Stimulated activated CD4-positive, alpha-beta T cell treated with anti-CD3 and anti-CD28 coated beads, Interleukin-2, amount 100 ng/mL, for 48 hours (primary cell): ENCODE data around the gene UBE2G1.

Experiments
- DNase-seq, 2 donors: peaks; one replicate each; pipeline ENCODE4 v3.0.0-alpha.2; 2020

The UBE2G1 gene

GRCh38 chr17:4241535-4241934 lies 124.9 kb downstream of the UBE2G1 start:
- DNase-seq = no peak

GRCh38 chr17:4236456-4236855 lies 130.0 kb downstream of the UBE2G1 start:
- no peak for DNase-seq

GRCh38 chr17:4235372-4236279 lies 130.8 kb downstream of the UBE2G1 start:
- no peak for DNase-seq

- DNase-seq = no peak
Measured at GRCh38 chr17:4234401-4234800, 132.1 kb downstream of the UBE2G1 start.

GRCh38 chr17:4233668-4234258 lies 132.7 kb downstream of the UBE2G1 start:
- no peak for DNase-seq

- no peak for DNase-seq
Measured at GRCh38 chr17:4232168-4232813, 134.2 kb downstream of the UBE2G1 start.

GRCh38 chr17:4229627-4230541 lies 136.6 kb downstream of the UBE2G1 start:
- DNase-seq = no peak

- DNase-seq = no peak
Measured at GRCh38 chr17:4221899-4222659, 144.4 kb downstream of the UBE2G1 start.

GRCh38 chr17:4221163-4221562 lies 145.3 kb downstream of the UBE2G1 start:
- no peak for DNase-seq

- DNase-seq = no peak
Measured at GRCh38 chr17:4220655-4221054, 145.8 kb downstream of the UBE2G1 start.
